H1 (cell line): ENCODE data around the gene LRRC43. TPM values are rescaled to one million over a fixed set of nuclear protein-coding genes. Genes with fewer than 3 reads are reported as not detected.

ENCODE experiments used
- CTCF ChIA-PET: fragments of 300-600 bp; sonication (Branson Sonifier 250); formaldehyde crosslinking; loops from one replicate; lab custom pipeline; 2021; ENCODE audit not compliant: partially characterized antibody; lab: Charles Lee
- POLR2A ChIA-PET: fragments of 300-600 bp; sonication (Branson Sonifier 250); formaldehyde crosslinking; loops from one replicate; lab custom pipeline; 2021; ENCODE audit warnings: inconsistent platforms; ENCODE audit not compliant: partially characterized antibody; lab: Charles Lee
- DNase-seq, 2 experiments: peaks; one replicate each; pipeline versions ENCODE4 v3.0.0 to v3.0.0-alpha.2; 2010 to 2022; ENCODE audit warnings: low spot score in 2 of 2, low read depth in 1 of 2, mixed read lengths in 1 of 2
- FAIRE-seq: peaks from 2 replicates; lab custom pipeline; 2011; peaks lifted over from hg19 to GRCh38; lab: Jason Lieb, UNC
- H2AFZ ChIP-seq: 2 replicates; pipeline ENCODE4 v1.8.1; 2012; ENCODE audit warnings: low read length, inconsistent platforms
- H2AK5ac ChIP-seq: 2 replicates; pipeline ENCODE4 v1.6.1; 2013; ENCODE audit warnings: low read depth, low read length
- H2BK120ac ChIP-seq: replicated peaks from 2 replicates; pipeline ENCODE3; 2013; ENCODE audit warnings: low read depth, low read length, inconsistent platforms
- H2BK12ac ChIP-seq: 2 replicates; pipeline ENCODE4 v1.6.1; 2013; ENCODE audit warnings: low read depth, low read length
- H2BK15ac ChIP-seq: 2 replicates; pipeline ENCODE4 v1.6.1; 2013; ENCODE audit warnings: low read length
- H2BK20ac ChIP-seq: 2 replicates; pipeline ENCODE4 v1.6.1; 2013; ENCODE audit warnings: low read length
- H2BK5ac ChIP-seq: 2 replicates; pipeline ENCODE4 v1.6.1; 2013; ENCODE audit warnings: low read depth, low read length
- H3K14ac ChIP-seq: 2 replicates; pipeline ENCODE4 v1.6.1; 2013; ENCODE audit warnings: inconsistent platforms; ENCODE audit not compliant: insufficient read length
- H3K18ac ChIP-seq: 2 replicates; pipeline ENCODE4 v1.6.1; 2013; ENCODE audit warnings: low read length; ENCODE audit errors: extremely low read depth
- H3K23ac ChIP-seq: 2 replicates; pipeline ENCODE4 v1.6.1; 2013; ENCODE audit warnings: inconsistent platforms; ENCODE audit not compliant: insufficient read length
- H3K23me2 ChIP-seq: 2 replicates; pipeline ENCODE4 v1.6.1; 2013; ENCODE audit warnings: low read depth, low read length
- H3K27ac ChIP-seq: 2 replicates; pipeline ENCODE4 v1.6.1; 2011; ENCODE audit warnings: low read depth, low read length, inconsistent platforms
- H3K27me3 ChIP-seq, 4 experiments: replicated peaks in 1 of 4; 1 replicate in 1 of 4; 2 replicates in 3 of 4; pipeline versions ENCODE4 v1.6.1 to v1.8.1; 2011 to 2013; ENCODE audit warnings: low read length in 3 of 4, mild to moderate bottlenecking in 3 of 4, inconsistent platforms in 2 of 4, mixed read lengths in 2 of 4, moderate library complexity in 1 of 4; ENCODE audit not compliant: control insufficient read depth in 3 of 4, insufficient read depth in 3 of 4; ENCODE audit errors: extremely low read depth in 1 of 4
- H3K36me3 ChIP-seq, 4 experiments: 2 replicates each; pipeline versions ENCODE4 v1.6.1 to v1.8.1; 2011 to 2013; ENCODE audit warnings: mild to moderate bottlenecking in 4 of 4, low read length in 3 of 4, moderate library complexity in 2 of 4, control low read depth in 1 of 4, inconsistent platforms in 1 of 4; ENCODE audit not compliant: insufficient read depth in 4 of 4, control insufficient read depth in 2 of 4
- H3K4ac ChIP-seq: replicated peaks from 2 replicates; pipeline ENCODE3; 2013; ENCODE audit warnings: low read length, low read depth, mixed read lengths, inconsistent platforms; ENCODE audit not compliant: insufficient read length
- H3K4me1 ChIP-seq, 4 experiments: replicated peaks in 1 of 4; 1 replicate in 1 of 4; 2 replicates in 3 of 4; pipeline versions ENCODE4 v1.6.1 to v1.8.1; 2011 to 2013; ENCODE audit warnings: low read length in 3 of 4, inconsistent platforms in 2 of 4, mixed read lengths in 1 of 4; ENCODE audit not compliant: insufficient read depth in 4 of 4, control insufficient read depth in 3 of 4
- H3K4me2 ChIP-seq, 2 experiments: 2 replicates each; pipeline versions ENCODE4 v1.6.1 to v1.8.1; 2011 to 2013; ENCODE audit warnings: low read depth in 2 of 2, low read length in 2 of 2, control low read depth in 1 of 2, inconsistent platforms in 1 of 2, mild to moderate bottlenecking in 1 of 2; ENCODE audit not compliant: insufficient read depth in 1 of 2
- H3K4me3 ChIP-seq, 4 experiments: fragments of 200-600, 300-600 bp in 1 of 4; sonication (generic), shearing (Covaris generic), sonication (Bioruptor Twin) in 1 of 4; 2 replicates each; pipeline versions ENCODE4 v1.5.1 to v1.8.1; 2011 to 2016; ENCODE audit warnings: low read length in 4 of 4, low read depth in 3 of 4, control low read depth in 2 of 4, inconsistent platforms in 2 of 4, mild to moderate bottlenecking in 2 of 4, mixed read lengths in 1 of 4, moderate library complexity in 1 of 4; ENCODE audit not compliant: insufficient read depth in 2 of 4; ENCODE audit errors: extremely low read depth in 1 of 4
- H3K56ac ChIP-seq: replicated peaks from 2 replicates; pipeline ENCODE3; 2013; ENCODE audit warnings: low read depth, mild to moderate bottlenecking, mixed read lengths, low read length, inconsistent platforms; ENCODE audit not compliant: insufficient read length
- H3K79me1 ChIP-seq: 2 replicates; pipeline ENCODE4 v1.6.1; 2013; ENCODE audit warnings: low read depth, low read length, control low read depth
- H3K79me2 ChIP-seq, 2 experiments: 2 replicates each; pipeline versions ENCODE4 v1.6.1 to v1.8.1; 2012 to 2013; ENCODE audit warnings: low read length in 2 of 2, mild to moderate bottlenecking in 2 of 2, inconsistent platforms in 1 of 2; ENCODE audit not compliant: insufficient read depth in 2 of 2, control insufficient read depth in 1 of 2
- H3K9ac ChIP-seq, 4 experiments: replicated peaks in 1 of 4; 1 replicate in 1 of 4; 2 replicates in 3 of 4; pipeline versions ENCODE4 v1.6.1 to v1.8.1; 2011 to 2013; ENCODE audit warnings: low read depth in 3 of 4, low read length in 3 of 4, control low read depth in 2 of 4, mild to moderate bottlenecking in 2 of 4, moderate library complexity in 2 of 4, inconsistent platforms in 1 of 4; ENCODE audit errors: extremely low read depth in 1 of 4
- H3K9me3 ChIP-seq, 2 experiments: 2 replicates each; pipeline versions ENCODE4 v1.6.1 to v1.8.1; 2012 to 2013; ENCODE audit warnings: mild to moderate bottlenecking in 2 of 2, moderate library complexity in 2 of 2, control low read depth in 1 of 2, inconsistent platforms in 1 of 2, low read depth in 1 of 2, low read length in 1 of 2, mixed read lengths in 1 of 2; ENCODE audit not compliant: insufficient read depth in 2 of 2
- H4K20me1 ChIP-seq, 2 experiments: replicated peaks in 1 of 2; 2 replicates each; pipeline versions ENCODE3 to v1.8.1; 2011 to 2013; ENCODE audit warnings: inconsistent platforms in 2 of 2, low read length in 2 of 2, mild to moderate bottlenecking in 1 of 2; ENCODE audit not compliant: insufficient read depth in 2 of 2, control insufficient read depth in 1 of 2
- H4K5ac ChIP-seq: 2 replicates; pipeline ENCODE4 v1.6.1; 2013; ENCODE audit warnings: low read length, low read depth, mixed read lengths, inconsistent platforms; ENCODE audit not compliant: insufficient read length
- H4K8ac ChIP-seq: 2 replicates; pipeline ENCODE4 v1.8.0; 2013; ENCODE audit warnings: mild to moderate bottlenecking, moderate library complexity, low read length, inconsistent platforms; ENCODE audit not compliant: insufficient read depth; ENCODE audit errors: extremely low read depth
- H4K91ac ChIP-seq: replicated peaks from 2 replicates; pipeline ENCODE3; 2013; ENCODE audit warnings: low read length, mixed read lengths, inconsistent platforms; ENCODE audit not compliant: insufficient read length
- BCL11A ChIP-seq, 2 experiments: IDR thresholded peaks; one replicate each; pipeline ENCODE4 v1.6.1; 2011; ENCODE audit warnings: low read depth in 2 of 2, low read length in 2 of 2, mild to moderate bottlenecking in 2 of 2
- GABPA ChIP-seq: IDR thresholded peaks from 2 replicates; pipeline ENCODE4 v1.6.1; 2011; ENCODE audit warnings: mild to moderate bottlenecking, low read length, moderate library complexity, borderline replicate concordance; ENCODE audit not compliant: insufficient read depth
- HDAC2 ChIP-seq, 2 experiments: fragments of 300-600 bp in 1 of 2; sonication (generic) in 1 of 2; IDR thresholded peaks; 2 replicates each; pipeline ENCODE4 v1.6.1; 2011 to 2012; ENCODE audit warnings: low read depth in 2 of 2, low read length in 2 of 2, mild to moderate bottlenecking in 2 of 2, moderate library complexity in 2 of 2, borderline replicate concordance in 1 of 2, inconsistent platforms in 1 of 2
- HDAC6 ChIP-seq: IDR thresholded peaks from one replicate; pipeline ENCODE4 v1.7.1; 2012; ENCODE audit warnings: low read depth, mild to moderate bottlenecking, inconsistent platforms, low read length, moderate library complexity
- JUN ChIP-seq: IDR thresholded peaks from 2 replicates; pipeline ENCODE4 v1.6.1; 2011; ENCODE audit warnings: low read depth, mild to moderate bottlenecking, improper control_type of control experiment, low read length
- KDM1A ChIP-seq: fragments of 200-600, 300-600 bp; sonication (generic); IDR thresholded peaks from 2 replicates; pipeline ENCODE4 v1.7.1; 2016; ENCODE audit warnings: mild to moderate bottlenecking, low read length, borderline replicate concordance
- POLR2A ChIP-seq, 2 experiments: IDR thresholded peaks; 1 replicate in 1 of 2; 2 replicates in 1 of 2; pipeline ENCODE4 v1.6.1; 2011; ENCODE audit warnings: low read depth in 2 of 2, low read length in 2 of 2, mild to moderate bottlenecking in 2 of 2; ENCODE audit errors: control extremely low read depth in 1 of 2
- RFX5 ChIP-seq: IDR thresholded peaks from 2 replicates; pipeline ENCODE4 v1.6.1; 2011; ENCODE audit warnings: low read depth, low read length, improper control_type of control experiment, borderline replicate concordance
- SP2 ChIP-seq: IDR thresholded peaks from 2 replicates; pipeline ENCODE4 v1.6.1; 2012; ENCODE audit warnings: mild to moderate bottlenecking, low read length, inconsistent platforms
- WGBS, 2 experiments: shearing (Covaris generic) in 1 of 2; methylation state at CpG; one replicate each; pipeline versions ENCODE4 v1.1.6 to v1.1.7; 2013 to 2015; ENCODE audit warnings: low lambda C conversion rate in 2 of 2, mixed read lengths in 2 of 2, inconsistent platforms in 1 of 2, low coverage in 1 of 2, missing lambda C conversion rate in 1 of 2; ENCODE audit not compliant: insufficient replicate concordance in 2 of 2, insufficient coverage in 1 of 2, insufficient read length in 1 of 2; ENCODE audit errors: extremely low coverage in 1 of 2, missing lambda C conversion rate in 1 of 2; 5-methylcytosine and 5-hydroxymethylcytosine counted together
- polyA plus RNA-seq, 7 experiments: library from polyadenylated mRNA; depleted of rRNA in 3 of 7; stranded (reverse) in 5 of 7; unstranded in 2 of 7; fragments of >200 nt in 5 of 7; fragments of 200-250 nt in 2 of 7; gene quantifications; 1 replicate in 5 of 7; 2 replicates in 1 of 7; 4 replicates in 1 of 7; pipeline versions ENCODE4 v1.2.1 to v1.2.3, GENCODE V29; 2011 to 2013; ENCODE audit warnings: missing spikeins in 2 of 7, mixed read lengths in 2 of 7
- total RNA-seq: library from RNA; stranded (reverse); fragmentation: NEBNext Ultra II Directional; extraction: Animal tissue kit (Norgen Biotek cat#: 25700); gene quantifications from 2 replicates; pipeline ENCODE4 v1.2.1, GENCODE V29; 2021

Gene LRRC43
- total and polyA plus RNA-seq, 2 of the 8 experiments (the other 6 are each of a cell fraction or from before 2014, with no cell fraction given) = 0.35 to 0.44 TPM

DNA sequence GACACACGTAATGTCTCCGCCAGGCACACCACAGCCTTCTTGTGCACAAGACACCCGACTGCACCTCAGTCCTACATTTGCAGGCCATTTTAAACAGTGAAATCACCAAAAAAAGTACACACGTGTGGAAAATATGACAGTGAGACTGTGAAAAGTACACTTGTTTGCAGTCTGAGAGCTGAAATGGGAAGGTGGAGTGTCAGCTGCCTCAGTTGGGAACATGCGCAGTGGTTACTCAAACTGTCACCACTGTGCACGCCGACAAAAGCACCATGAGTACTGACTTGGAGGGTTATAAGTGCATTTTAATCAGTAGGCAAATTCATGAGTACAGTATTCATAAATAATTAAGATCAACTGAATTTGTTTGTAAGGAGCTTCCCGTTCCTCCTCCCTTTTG lies 67.6 kb downstream of the LRRC43 start:
- H3K9me3 ChIP-seq = no peaks in the 10 kb centered on the region
- no peak overlapping the region for H2AK5ac ChIP-seq
- H4K20me1 ChIP-seq = peaks cover 0 to 3% of the 10 kb centered on the region in 2 experiments
- no peaks in the 10 kb centered on the region for H3K23me2 ChIP-seq
- ChIA-PET POLR2A (interaction anchor here (1.2 to 1.6 kb wide), 4 partner anchors 9 to 24 kb away, joined by 3 to 6 read pairs (median 4); partner anchors contain the start of gene DIABLO), CTCF (interaction anchor here (1.4 kb wide), 1 partner anchor 56 kb away, joined by 4 read pairs; no protein-coding TSS in a partner anchor)
- H2BK15ac ChIP-seq = no peak overlapping the region
- no peak overlapping the region for H3K4ac ChIP-seq
- no peak for TF ChIP-seq POLR2A (IDR thresholded peaks at IDR 0.05; ENCODE audit: control extremely low read depth in 1 of 2, low read depth in 2 of 2, low read length in 2 of 2)
- no peak for TF ChIP-seq RFX5
- no peak for TF ChIP-seq JUN
- TF ChIP-seq HDAC6 = no peak
- no peak for TF ChIP-seq GABPA
- no peak for TF ChIP-seq KDM1A
- TF ChIP-seq HDAC2 (IDR thresholded peaks at IDR 0.05; ENCODE audit: borderline replicate concordance in 1 of 2, low read depth in 2 of 2, low read length in 2 of 2) = no peak
- TF ChIP-seq SP2 = no peak
- no peak for TF ChIP-seq BCL11A (IDR thresholded peaks at IDR 0.05; ENCODE audit: low read depth in 2 of 2, low read length in 2 of 2)
- no peaks in the 10 kb centered on the region; a peak in 1 of 4 replicates for H3K79me2 ChIP-seq
- no peak overlapping the region for H2BK12ac ChIP-seq
- no peaks in the 10 kb centered on the region for H3K4me1 ChIP-seq
- DNase-seq = no peak
- peaks cover 0 to 11% (median 1%) of the 10 kb centered on the region in 4 experiments; a peak in 4 of 8 replicates for H3K36me3 ChIP-seq
- H3K14ac ChIP-seq = no peak overlapping the region
- no peak overlapping the region for H4K5ac ChIP-seq
- H4K8ac ChIP-seq = no peak overlapping the region
- no peak for FAIRE-seq
- H3K27ac ChIP-seq = no peak overlapping the region
- H2BK20ac ChIP-seq = no peak overlapping the region
- H2BK120ac ChIP-seq = no peak overlapping the region
- H2BK5ac ChIP-seq = no peak overlapping the region
- WGBS, 2 experiments = 87% methylated on average over 8 of the region's 8 CpGs; no CpG with 5 or more reads in 1 of the 2 experiments
- no peaks in the 10 kb centered on the region for H3K79me1 ChIP-seq
- no peak overlapping the region for H3K56ac ChIP-seq
- H3K4me2 ChIP-seq = no peak overlapping the region
- no peaks in the 10 kb centered on the region for H3K27me3 ChIP-seq
- no peak overlapping the region for H3K9ac ChIP-seq
- H3K23ac ChIP-seq = no peak overlapping the region
- no peak overlapping the region for H3K4me3 ChIP-seq
- no peak overlapping the region for H4K91ac ChIP-seq
- H2AFZ ChIP-seq = no peak overlapping the region
- no peak overlapping the region for H3K18ac ChIP-seq
